HG03354 (cell line): ENCODE measurements around the gene OR2V2.
"Not testable (repeated sequence)": the region's sequence is repeated elsewhere in the genome, so short reads cannot be mapped to it uniquely, and the experiment has no call there.

Experiments
- ATAC-seq: cut with Tn5 transposase; IDR thresholded peaks from one replicate; pipeline ENCODE4 v1.9.1; 2021; ENCODE audit warnings: mild to moderate bottlenecking; ENCODE audit not compliant: unreplicated experiment, poor library complexity, severe bottlenecking

Gene OR2V2

GRCh38 chr5:181114284-181114843 lies 33.0 kb upstream of the OR2V2 start:
- no peak for ATAC-seq

- no peak for ATAC-seq
Observed at GRCh38 chr5:181114844-181115778, 32.3 kb upstream of the OR2V2 start.

- ATAC-seq: no peak
Observed at GRCh38 chr5:181118369-181118768, 29.0 kb upstream of the OR2V2 start.

- no peak for ATAC-seq
Observed at GRCh38 chr5:181119105-181119504, 28.3 kb upstream of the OR2V2 start.

- no peak for ATAC-seq
Observed at GRCh38 chr5:181120306-181120705, 27.1 kb upstream of the OR2V2 start.

- no peak for ATAC-seq
Observed at GRCh38 chr5:181120761-181121160, 26.6 kb upstream of the OR2V2 start.

- ATAC-seq: no peak
Observed at GRCh38 chr5:181121675-181122561, 25.5 kb upstream of the OR2V2 start.

GRCh38 chr5:181124526-181124925 lies 22.9 kb upstream of the OR2V2 start:
- ATAC-seq: no peak

GRCh38 chr5:181126841-181127240 lies 20.5 kb upstream of the OR2V2 start:
- ATAC-seq: no peak

GRCh38 chr5:181127456-181127855 lies 19.9 kb upstream of the OR2V2 start:
- no peak for ATAC-seq

GRCh38 chr5:181127907-181128626 lies 19.3 kb upstream of the OR2V2 start:
- ATAC-seq: no peak

GRCh38 chr5:181129601-181130000 lies 17.8 kb upstream of the OR2V2 start:
- ATAC-seq: no peak

GRCh38 chr5:181130081-181130480 lies 17.3 kb upstream of the OR2V2 start:
- not testable (repeated sequence) for ATAC-seq

GRCh38 chr5:181130832-181131496 lies 16.4 kb upstream of the OR2V2 start, which contains the start of gene OR2V1:
TSS of gene OR2V1 (minus strand) at chr5:181131169. CDS start at chr5:181125304, 5,865 bp downstream.
- ATAC-seq: no peak

GRCh38 chr5:181131514-181131913 lies 15.9 kb upstream of the OR2V2 start:
- no peak for ATAC-seq

- no peak for ATAC-seq
Observed at GRCh38 chr5:181133083-181133482, 14.3 kb upstream of the OR2V2 start.

- ATAC-seq: no peak
Observed at GRCh38 chr5:181133610-181134231, 13.7 kb upstream of the OR2V2 start.

- no peak for ATAC-seq
Observed at GRCh38 chr5:181134259-181134658, 13.1 kb upstream of the OR2V2 start.
